ENCODE data around the gene DCAF8. TPM values are rescaled to one million over a fixed set of nuclear protein-coding genes. Genes with fewer than 3 reads are reported as not detected.

Gene DCAF8
- total RNA-seq, 1 experiment from 2014 or later, result 129 TPM

- H3K36me3 ChIP-seq (replicated peaks; ENCODE audit: control insufficient read depth, insufficient read depth, low read length), result peaks cover 22% of the 10 kb centered on the region
- DNase-seq, result no peak
- no peaks in the 10 kb centered on the region for H3K27me3 ChIP-seq (ENCODE audit: control insufficient read depth, insufficient read depth, low read length)
- H3K4me3 ChIP-seq (ENCODE audit: insufficient read depth, low read depth, low read length), result no peak overlapping the region
Measured at GRCh38 chr1:160207771-160208556, 54.4 kb downstream of the DCAF8 start.

GRCh38 chr1:160207118-160207650 lies 55.2 kb downstream of the DCAF8 start:
- Histone ChIP-seq H3K36me3 (replicated peaks; ENCODE audit: control insufficient read depth, insufficient read depth, low read length) (peaks cover 15% of the 10 kb centered on the region), H3K4me3 (ENCODE audit: insufficient read depth, low read depth, low read length) (no peak overlapping the region), H3K27me3 (ENCODE audit: control insufficient read depth, insufficient read depth, low read length) (no peaks in the 10 kb centered on the region)
- no peak for DNase-seq

DNA sequence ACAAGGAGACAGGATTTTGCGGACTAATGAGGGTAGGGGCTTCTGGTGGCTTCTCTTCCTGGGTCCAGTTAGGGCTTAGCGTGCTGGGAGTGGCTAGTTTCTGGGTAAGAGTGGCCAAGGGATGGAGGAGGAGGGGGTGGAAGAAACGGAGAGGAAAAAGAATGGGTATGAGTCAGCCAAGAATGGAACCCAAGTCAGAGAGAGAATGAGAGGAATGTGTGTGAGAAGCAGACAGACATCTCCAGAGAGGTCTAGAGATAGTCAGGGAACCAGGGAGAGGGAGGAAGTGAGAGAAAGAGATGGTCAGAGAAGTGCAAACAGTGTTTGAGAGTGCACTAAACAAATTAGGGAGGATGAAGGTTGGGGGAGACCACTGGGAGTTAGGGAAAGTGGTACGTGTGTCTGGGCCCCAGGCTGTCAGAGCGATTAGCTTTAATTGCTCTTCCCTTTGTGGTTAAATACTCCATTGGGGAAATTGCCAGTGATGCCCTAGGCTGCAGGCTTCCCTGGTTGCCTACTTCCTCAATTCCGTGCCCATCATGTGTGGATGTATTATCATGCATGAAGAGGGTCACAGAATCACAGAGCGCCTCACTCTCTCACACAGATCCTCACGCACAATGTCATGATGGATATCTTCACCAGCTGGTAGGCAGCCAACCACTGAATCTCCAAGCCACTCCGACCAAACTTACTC lies 55.8 kb downstream of the DCAF8 start:
- no peaks in the 10 kb centered on the region for H3K27me3 ChIP-seq (ENCODE audit: control insufficient read depth, insufficient read depth, low read length)
- peak; percentile 73 for DNase-seq
- peak overlapping the region; percentile 100 for H3K4me3 ChIP-seq (ENCODE audit: insufficient read depth, low read depth, low read length)
- H3K36me3 ChIP-seq (replicated peaks; ENCODE audit: control insufficient read depth, insufficient read depth, low read length), result peaks cover 13% of the 10 kb centered on the region

DNA sequence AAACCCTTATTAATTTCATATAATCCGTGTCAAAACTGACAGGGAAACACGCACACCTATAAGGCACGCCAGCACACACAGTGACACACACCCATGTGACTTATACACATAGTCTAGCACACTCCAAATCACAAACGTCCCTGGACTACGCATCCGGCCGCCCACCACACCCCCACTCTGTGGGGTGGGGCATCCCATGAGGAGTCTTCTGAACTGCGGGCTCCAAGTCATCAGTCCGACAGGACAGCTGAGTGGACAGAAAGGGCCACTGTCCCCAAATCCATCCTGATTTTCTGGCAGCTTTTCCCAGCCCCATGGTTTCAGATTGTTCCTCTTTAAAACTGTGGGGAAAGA lies 56.3 kb downstream of the DCAF8 start:
- Histone ChIP-seq H3K4me3 (ENCODE audit: insufficient read depth, low read depth, low read length) (peak overlapping the region; percentile 100), H3K36me3 (replicated peaks; ENCODE audit: control insufficient read depth, insufficient read depth, low read length) (peaks cover 12% of the 10 kb centered on the region), H3K27me3 (ENCODE audit: control insufficient read depth, insufficient read depth, low read length) (no peaks in the 10 kb centered on the region)
- no peak for DNase-seq

DNA sequence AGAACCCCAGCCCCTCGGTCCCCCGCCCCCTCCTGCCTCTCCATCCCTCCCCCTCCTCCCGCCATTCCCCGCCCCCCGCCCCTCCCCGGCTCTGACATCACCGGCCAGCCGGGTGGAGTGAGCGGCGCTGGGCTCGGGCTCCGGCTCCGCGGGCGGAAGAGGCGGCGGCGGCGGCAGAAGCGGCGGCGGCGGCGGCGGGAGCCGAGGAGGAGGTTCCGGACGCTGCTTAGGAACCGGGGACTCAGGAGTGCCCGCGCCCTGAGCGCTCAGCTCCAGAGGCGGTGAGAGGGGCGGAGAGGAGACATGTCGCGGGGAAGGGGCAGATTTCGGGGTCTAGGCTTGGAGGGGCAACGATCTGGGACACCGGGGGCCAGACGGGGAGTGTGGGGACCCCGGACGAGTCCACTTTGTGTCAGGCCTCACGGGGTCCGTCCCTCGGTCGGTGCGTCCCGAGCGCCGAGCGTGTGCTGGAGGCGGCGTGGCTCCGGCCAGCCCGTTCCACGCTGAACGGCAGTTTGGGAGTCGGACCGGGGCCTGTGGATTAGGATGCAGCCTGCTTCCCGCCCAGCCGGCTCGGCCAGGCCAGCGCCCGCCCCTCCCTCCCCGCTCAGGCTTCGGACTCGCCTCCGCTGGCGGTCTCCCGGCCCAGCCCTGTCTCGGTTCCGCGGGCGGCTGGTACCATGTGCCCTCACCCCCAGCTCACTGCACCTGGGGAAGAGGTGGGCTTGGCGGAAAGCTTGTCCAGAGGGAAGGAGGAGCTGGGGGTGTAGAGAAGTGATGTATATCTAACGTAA lies 56.9 kb downstream of the DCAF8 start, which contains the start of gene PEA15:
Gene PEA15 (plus strand): TSS at position 143 of the 794 bp plus-strand sequence. CDS start 6,161 bp downstream, outside the sequence.
- peaks cover 12% of the 10 kb centered on the region for H3K36me3 ChIP-seq (replicated peaks; ENCODE audit: control insufficient read depth, insufficient read depth, low read length)
- peak; percentile 99 for DNase-seq
- H3K4me3 ChIP-seq (ENCODE audit: insufficient read depth, low read depth, low read length), result peak within 1 kb of the TSS; percentile 100
- no peaks in the 10 kb centered on the region for H3K27me3 ChIP-seq (ENCODE audit: control insufficient read depth, insufficient read depth, low read length)

DNA sequence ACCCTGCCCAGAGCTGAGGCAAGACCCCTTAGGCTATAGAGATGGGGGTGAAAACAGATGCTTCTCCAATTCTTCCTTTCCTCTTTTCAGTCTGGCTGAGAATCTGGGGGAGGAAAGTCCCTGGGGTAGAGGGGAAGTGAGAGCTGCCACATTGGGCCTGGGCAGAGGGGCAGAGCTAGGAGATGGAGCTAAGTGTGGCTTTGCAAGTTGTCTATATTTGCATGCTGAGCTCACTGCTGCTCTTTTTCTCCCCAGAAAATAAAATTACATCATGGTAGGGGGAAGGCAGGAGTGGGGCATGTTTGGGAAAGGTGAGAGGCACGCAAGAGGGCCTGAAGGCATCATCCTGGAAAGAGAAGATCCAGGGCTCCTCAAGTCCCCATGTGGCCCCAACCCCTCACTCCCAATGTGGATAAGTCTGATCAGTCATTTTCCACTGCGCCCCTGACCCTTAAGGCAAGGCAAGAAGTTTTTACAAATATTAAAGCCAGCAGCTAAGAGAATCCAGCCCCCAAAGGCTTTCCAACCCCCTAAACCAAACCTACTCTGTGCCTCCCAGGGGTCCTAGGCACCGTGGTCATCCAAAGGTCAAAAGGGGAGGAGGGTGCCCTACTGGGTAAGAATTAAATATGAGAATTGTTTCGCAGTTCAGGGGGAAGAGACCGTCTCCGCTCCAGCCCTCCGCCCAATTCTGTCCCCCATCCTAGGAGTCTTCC lies 57.7 kb downstream of the DCAF8 start:
- no peak for DNase-seq
- no peaks in the 10 kb centered on the region for H3K27me3 ChIP-seq (ENCODE audit: control insufficient read depth, insufficient read depth, low read length)
- peaks cover 11% of the 10 kb centered on the region for H3K36me3 ChIP-seq (replicated peaks; ENCODE audit: control insufficient read depth, insufficient read depth, low read length)
- H3K4me3 ChIP-seq (ENCODE audit: insufficient read depth, low read depth, low read length), result peak overlapping the region; percentile 30

- Histone ChIP-seq H3K36me3 (replicated peaks; ENCODE audit: control insufficient read depth, insufficient read depth, low read length) (no peaks in the 10 kb centered on the region), H3K27me3 (ENCODE audit: control insufficient read depth, insufficient read depth, low read length) (no peaks in the 10 kb centered on the region), H3K4me3 (ENCODE audit: insufficient read depth, low read depth, low read length) (no peak overlapping the region)
- no peak for DNase-seq
Measured at GRCh38 chr1:160200786-160201185, 61.6 kb downstream of the DCAF8 start.

- Histone ChIP-seq H3K4me3 (ENCODE audit: insufficient read depth, low read depth, low read length) (no peak overlapping the region), H3K27me3 (ENCODE audit: control insufficient read depth, insufficient read depth, low read length) (no peaks in the 10 kb centered on the region), H3K36me3 (replicated peaks; ENCODE audit: control insufficient read depth, insufficient read depth, low read length) (no peaks in the 10 kb centered on the region)
- no peak for DNase-seq
Measured at GRCh38 chr1:160197231-160197630, 65.1 kb downstream of the DCAF8 start.

DNA sequence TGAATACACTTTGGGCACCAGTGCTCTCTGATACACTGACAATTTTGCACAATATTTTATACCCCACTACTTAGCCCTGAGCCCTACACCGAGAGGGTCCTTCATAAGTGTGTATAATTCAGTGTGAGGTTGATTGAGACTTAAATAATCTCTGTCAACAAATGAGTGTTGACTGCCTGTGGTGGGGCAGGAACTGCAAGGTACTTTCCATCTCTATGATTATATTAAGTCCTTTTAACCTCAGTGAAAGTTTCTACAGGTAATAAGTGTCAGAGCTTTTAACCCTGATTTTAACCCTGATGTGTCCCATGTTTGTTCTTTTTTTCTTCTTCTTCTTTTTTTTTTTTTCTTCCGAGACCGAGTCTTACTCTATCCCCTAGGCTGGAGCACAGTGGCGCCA lies 66.2 kb downstream of the DCAF8 start:
- DNase-seq, result peak; percentile 1
- H3K4me3 ChIP-seq (ENCODE audit: insufficient read depth, low read depth, low read length), result no peak overlapping the region
- H3K27me3 ChIP-seq (ENCODE audit: control insufficient read depth, insufficient read depth, low read length), result no peaks in the 10 kb centered on the region
- H3K36me3 ChIP-seq (replicated peaks; ENCODE audit: control insufficient read depth, insufficient read depth, low read length), result no peaks in the 10 kb centered on the region

DNA sequence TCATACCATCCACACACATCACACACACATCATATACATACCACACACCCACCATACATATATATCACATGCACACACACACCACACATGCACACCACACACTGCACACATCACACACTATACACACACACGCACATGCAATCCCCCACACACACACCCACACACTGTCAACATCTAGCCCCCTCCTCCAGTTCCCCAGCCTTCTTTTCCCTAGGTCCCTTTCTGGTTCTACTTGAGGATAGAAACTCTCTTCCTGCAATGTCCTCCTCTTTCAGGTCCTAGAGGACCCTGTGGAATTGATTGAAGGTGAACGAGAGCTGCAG lies 67.7 kb downstream of the DCAF8 start:
- Histone ChIP-seq H3K4me3 (ENCODE audit: insufficient read depth, low read depth, low read length) (no peak overlapping the region), H3K36me3 (replicated peaks; ENCODE audit: control insufficient read depth, insufficient read depth, low read length) (no peaks in the 10 kb centered on the region), H3K27me3 (ENCODE audit: control insufficient read depth, insufficient read depth, low read length) (no peaks in the 10 kb centered on the region; the same call in 1 of the 2 replicates)
- DNase-seq, result no peak

- Histone ChIP-seq H3K4me3 (ENCODE audit: insufficient read depth, low read depth, low read length) (no peak overlapping the region), H3K27me3 (ENCODE audit: control insufficient read depth, insufficient read depth, low read length) (no peaks in the 10 kb centered on the region; the same call in 1 of the 2 replicates), H3K36me3 (replicated peaks; ENCODE audit: control insufficient read depth, insufficient read depth, low read length) (no peaks in the 10 kb centered on the region)
- DNase-seq, result no peak
Measured at GRCh38 chr1:160193832-160194736, 68.3 kb downstream of the DCAF8 start.

DNA sequence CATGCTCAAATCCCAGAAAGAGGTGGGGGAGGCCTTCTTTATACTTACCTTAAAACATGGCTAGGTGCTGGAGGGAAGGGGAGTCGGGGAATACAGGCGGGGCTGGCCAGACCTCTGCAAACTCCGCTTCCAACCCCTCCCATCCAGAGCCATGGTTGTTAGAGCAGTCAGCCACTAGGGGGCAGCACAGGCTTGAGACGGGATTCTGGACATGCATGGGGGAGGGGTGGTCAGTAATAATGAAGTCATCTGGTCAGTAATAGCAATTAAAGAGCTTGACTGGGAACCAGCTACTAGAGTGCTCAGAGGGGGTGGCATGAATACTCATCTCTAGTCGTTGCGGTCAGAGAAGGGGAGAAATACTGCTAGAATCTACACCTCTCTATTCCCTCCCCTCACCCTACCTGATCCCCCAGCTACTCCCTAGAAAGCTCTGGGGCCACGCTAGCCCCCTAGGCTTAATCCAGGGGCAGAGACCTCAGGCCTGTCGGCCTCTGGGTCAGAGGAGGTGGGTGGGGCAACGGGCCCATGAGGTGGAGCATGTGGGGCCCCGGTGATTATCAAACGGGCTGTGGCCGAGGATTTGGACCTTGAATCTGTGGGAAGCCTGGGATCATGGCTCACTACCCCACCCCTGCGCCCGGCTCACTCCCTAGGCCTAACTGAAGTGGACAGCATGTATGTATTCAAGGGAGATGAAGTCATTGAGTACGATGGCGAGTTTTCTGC lies 69.1 kb downstream of the DCAF8 start:
- Histone ChIP-seq H3K27me3 (ENCODE audit: control insufficient read depth, insufficient read depth, low read length) (no peaks in the 10 kb centered on the region; the same call in 1 of the 2 replicates), H3K4me3 (ENCODE audit: insufficient read depth, low read depth, low read length) (no peak overlapping the region), H3K36me3 (replicated peaks; ENCODE audit: control insufficient read depth, insufficient read depth, low read length) (no peaks in the 10 kb centered on the region)
- peak; percentile 91 for DNase-seq

DNA sequence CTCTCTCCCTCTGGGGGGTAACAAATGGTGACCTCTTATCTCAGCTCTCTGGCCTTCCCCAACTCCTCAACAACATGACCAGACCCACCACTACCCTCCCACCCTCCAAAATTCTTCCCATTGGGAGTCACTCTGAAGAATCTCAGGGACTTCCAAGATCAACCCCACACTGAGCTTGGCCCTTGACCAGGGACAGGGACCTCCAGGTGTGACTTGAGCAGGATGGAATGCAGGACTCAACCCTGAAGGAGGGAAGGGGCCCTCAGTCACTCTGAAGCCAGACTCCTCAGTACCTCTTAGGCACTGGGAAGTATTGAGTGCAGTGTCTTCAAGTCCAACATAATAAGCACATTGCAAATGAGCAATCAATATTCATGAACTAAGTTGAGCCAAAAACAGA lies 70.1 kb downstream of the DCAF8 start:
- no peaks in the 10 kb centered on the region for H3K36me3 ChIP-seq (replicated peaks; ENCODE audit: control insufficient read depth, insufficient read depth, low read length)
- DNase-seq, result peak; percentile 15
- H3K27me3 ChIP-seq (ENCODE audit: control insufficient read depth, insufficient read depth, low read length), result no peaks in the 10 kb centered on the region; the same call in 1 of the 2 replicates
- no peak overlapping the region for H3K4me3 ChIP-seq (ENCODE audit: insufficient read depth, low read depth, low read length)

All from H7 (cell line).